Measurements from ENCODE around the gene PABPN1L. TPM values are rescaled to one million over a fixed set of nuclear protein-coding genes. Genes with fewer than 3 reads are reported as not detected.

The PABPN1L gene
- total RNA-seq, 1 donor from 2014 or later, result 0.46 TPM

DNA sequence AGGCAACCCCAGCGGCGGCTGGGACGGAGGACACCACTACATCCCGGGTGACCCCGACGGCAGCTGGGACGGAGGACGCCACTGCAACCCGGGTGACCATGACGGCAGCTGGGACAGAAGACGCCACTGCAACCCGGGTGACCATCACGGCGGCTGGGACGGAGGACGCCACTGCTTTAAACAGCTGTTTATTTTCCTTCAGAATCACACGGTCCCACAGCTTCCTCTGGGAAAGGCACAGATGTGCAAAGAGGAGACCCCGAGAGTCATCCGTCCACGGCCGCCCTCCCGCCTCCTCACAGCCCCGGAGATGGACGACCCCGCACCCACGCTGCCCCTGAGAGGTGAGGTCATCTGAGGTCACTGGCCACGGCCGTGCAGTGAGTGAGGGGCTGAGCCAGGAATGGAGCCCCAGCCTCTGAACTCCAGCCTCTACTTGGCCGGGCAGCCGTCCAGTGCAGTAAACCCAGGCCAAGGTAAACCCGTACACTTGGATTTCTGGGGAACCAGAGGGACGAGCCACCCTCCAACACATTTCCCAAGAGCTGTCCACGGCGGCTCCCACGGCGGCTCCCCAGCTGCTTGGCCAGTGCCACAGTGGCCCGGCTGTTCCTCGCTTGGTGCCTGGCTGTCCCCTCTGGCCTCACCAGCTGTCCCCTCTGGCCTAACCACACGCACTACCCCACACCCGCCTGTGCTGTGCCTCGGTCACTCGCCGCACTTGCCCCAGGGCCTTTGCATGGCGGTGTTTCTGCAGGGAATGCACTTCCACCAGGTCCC, 43.2 kb upstream of the PABPN1L start:
- TF ChIP-seq, protein P1, sequence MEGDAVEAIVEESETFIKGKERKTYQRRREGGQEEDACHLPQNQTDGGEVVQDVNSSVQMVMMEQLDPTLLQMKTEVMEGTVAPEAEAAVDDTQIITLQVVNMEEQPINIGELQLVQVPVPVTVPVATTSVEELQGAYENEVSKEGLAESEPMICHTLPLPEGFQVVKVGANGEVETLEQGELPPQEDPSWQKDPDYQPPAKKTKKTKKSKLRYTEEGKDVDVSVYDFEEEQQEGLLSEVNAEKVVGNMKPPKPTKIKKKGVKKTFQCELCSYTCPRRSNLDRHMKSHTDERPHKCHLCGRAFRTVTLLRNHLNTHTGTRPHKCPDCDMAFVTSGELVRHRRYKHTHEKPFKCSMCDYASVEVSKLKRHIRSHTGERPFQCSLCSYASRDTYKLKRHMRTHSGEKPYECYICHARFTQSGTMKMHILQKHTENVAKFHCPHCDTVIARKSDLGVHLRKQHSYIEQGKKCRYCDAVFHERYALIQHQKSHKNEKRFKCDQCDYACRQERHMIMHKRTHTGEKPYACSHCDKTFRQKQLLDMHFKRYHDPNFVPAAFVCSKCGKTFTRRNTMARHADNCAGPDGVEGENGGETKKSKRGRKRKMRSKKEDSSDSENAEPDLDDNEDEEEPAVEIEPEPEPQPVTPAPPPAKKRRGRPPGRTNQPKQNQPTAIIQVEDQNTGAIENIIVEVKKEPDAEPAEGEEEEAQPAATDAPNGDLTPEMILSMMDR (IDR thresholded peaks at IDR 0.05; ENCODE audit: unreplicated experiment), result no peak
- Mint-ChIP-seq H3K4me3 (ENCODE audit: low read depth) (no peak overlapping the region), H3K4me1 (ENCODE audit: low read depth) (no peaks in the 10 kb centered on the region), H3K27me3 (no peaks in the 10 kb centered on the region), H3K27ac (no peak overlapping the region), H3K9me3 (ENCODE audit: low read depth) (no peaks in the 10 kb centered on the region), H3K36me3 (ENCODE audit: insufficient read depth) (no peaks in the 10 kb centered on the region)
- no peak for DNase-seq (ENCODE audit: low spot score, unreplicated experiment)

DNA sequence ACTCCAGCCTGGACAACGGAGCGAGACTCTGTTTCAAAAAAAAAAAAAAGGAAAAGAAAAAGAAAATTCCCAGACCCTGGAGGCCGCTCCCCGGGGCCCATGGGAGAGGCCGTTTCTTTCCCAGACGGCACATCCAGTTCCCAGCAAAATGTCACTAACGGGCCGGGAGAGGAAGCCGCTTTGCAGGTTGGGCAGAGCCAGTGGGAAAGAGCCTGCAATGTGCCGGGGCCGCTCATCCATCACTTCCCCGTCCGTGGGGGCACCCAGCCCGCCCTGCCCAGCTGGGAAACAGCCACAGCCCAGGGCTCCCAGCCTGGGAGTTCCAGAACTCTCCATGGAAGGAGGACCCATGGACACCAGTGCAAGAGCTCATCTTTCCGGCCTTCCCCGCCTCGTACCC, 41.8 kb upstream of the PABPN1L start:
- no peaks in the 10 kb centered on the region for H3K27me3 Mint-ChIP-seq
- no peak for DNase-seq (ENCODE audit: low spot score, unreplicated experiment)
- H3K27ac Mint-ChIP-seq, result no peak overlapping the region
- no peaks in the 10 kb centered on the region for H3K36me3 Mint-ChIP-seq (ENCODE audit: insufficient read depth)
- H3K4me1 Mint-ChIP-seq (ENCODE audit: low read depth), result no peaks in the 10 kb centered on the region
- H3K9me3 Mint-ChIP-seq (ENCODE audit: low read depth), result no peaks in the 10 kb centered on the region
- TF ChIP-seq, protein P1 (IDR thresholded peaks at IDR 0.05; ENCODE audit: unreplicated experiment), result no peak
- H3K4me3 Mint-ChIP-seq (ENCODE audit: low read depth), result no peak overlapping the region

DNA sequence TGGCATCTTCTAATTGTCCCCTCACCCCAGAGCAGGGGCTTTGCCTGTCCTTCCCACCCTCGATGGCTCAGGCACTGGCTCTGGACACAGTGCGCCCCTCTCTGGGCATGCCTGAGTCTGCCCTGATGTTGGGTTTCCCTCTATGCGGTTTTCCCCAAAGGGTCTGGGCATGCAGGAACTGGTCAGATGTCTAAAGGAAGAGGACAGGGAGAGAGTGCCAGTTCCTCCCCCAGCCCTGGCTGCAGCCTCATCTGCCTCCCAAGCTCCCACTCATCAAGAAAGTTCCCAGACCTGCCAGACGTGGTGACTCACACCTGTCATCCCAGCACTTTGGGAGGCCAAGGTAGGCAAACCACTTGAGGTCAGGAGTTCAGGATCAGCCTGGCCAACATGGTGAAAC, 41.3 kb upstream of the PABPN1L start:
- no peak overlapping the region for H3K27ac Mint-ChIP-seq

DNA sequence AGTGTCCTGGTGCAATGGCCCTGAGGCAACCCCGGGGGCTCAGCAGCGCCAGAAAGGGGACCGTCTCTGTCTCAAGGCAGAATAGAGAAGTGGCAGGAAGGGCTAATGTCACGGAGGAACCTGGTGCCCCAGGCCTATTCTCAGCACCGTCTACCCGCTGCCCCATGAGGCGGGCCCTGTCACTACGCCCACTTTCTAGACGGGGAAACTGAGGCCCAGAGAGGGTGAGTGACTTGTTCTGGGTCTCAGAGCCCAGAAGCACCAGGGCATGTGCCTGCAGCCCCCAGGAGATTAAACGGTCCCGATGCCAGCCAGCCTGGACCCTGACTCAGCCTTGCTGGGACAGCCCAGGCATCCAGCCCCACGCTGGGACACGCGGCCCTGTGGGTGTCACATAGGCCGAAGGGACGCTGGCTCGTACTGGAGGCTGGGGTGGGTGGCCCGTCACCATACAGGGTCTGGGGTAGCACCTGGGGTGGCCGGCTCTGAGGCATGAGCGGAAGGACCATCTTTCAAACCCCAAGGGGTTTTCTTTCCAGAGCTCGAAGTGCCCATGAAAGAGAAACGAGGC, 40.2 kb upstream of the PABPN1L start:
- Mint-ChIP-seq H3K4me1 (ENCODE audit: low read depth) (no peaks in the 10 kb centered on the region), H3K4me3 (ENCODE audit: low read depth) (no peak overlapping the region), H3K27ac (no peak overlapping the region), H3K9me3 (ENCODE audit: low read depth) (no peaks in the 10 kb centered on the region), H3K36me3 (ENCODE audit: insufficient read depth) (no peaks in the 10 kb centered on the region), H3K27me3 (no peaks in the 10 kb centered on the region)
- no peak for DNase-seq (ENCODE audit: low spot score, unreplicated experiment)
- TF ChIP-seq, protein P1 (IDR thresholded peaks at IDR 0.05; ENCODE audit: unreplicated experiment), result no peak

More for the DNA sequence above, 41.3 kb upstream of the PABPN1L start:
- no peak for DNase-seq (ENCODE audit: low spot score, unreplicated experiment)
- Mint-ChIP-seq H3K9me3 (ENCODE audit: low read depth) (no peaks in the 10 kb centered on the region), H3K4me3 (ENCODE audit: low read depth) (no peak overlapping the region), H3K27me3 (no peaks in the 10 kb centered on the region), H3K4me1 (ENCODE audit: low read depth) (no peaks in the 10 kb centered on the region), H3K36me3 (ENCODE audit: insufficient read depth) (no peaks in the 10 kb centered on the region)
- TF ChIP-seq, protein P1 (IDR thresholded peaks at IDR 0.05; ENCODE audit: unreplicated experiment), result no peak

DNA sequence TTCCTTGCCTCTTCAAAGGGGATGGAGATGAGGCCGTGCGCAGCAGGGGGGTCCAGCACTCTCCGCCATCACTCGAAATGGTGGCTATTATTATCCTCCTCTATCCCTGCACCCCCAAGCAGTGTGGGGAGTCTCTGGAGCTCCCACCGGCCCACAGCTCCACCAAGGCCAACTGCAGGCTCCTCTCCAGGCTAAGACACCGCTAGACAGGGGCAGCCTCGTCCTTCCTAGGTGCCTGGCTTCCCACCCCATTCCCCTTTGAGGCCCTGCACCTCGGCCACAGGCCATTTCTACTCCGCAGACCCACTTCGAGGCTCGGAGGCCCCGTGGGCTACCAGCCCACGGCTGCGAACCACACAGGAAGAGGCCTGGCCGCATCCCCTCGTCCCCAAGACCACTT, 39.6 kb upstream of the PABPN1L start:
- no peak overlapping the region for H3K27ac Mint-ChIP-seq
- H3K27me3 Mint-ChIP-seq, result no peaks in the 10 kb centered on the region
- TF ChIP-seq, protein P1 (IDR thresholded peaks at IDR 0.05; ENCODE audit: unreplicated experiment), result no peak
- no peak for DNase-seq (ENCODE audit: low spot score, unreplicated experiment)
- no peaks in the 10 kb centered on the region for H3K9me3 Mint-ChIP-seq (ENCODE audit: low read depth)
- no peaks in the 10 kb centered on the region for H3K36me3 Mint-ChIP-seq (ENCODE audit: insufficient read depth)
- no peak overlapping the region for H3K4me3 Mint-ChIP-seq (ENCODE audit: low read depth)
- H3K4me1 Mint-ChIP-seq (ENCODE audit: low read depth), result no peaks in the 10 kb centered on the region
